Esophagus squamous epithelium (tissue), 5 donors: Measurements from ENCODE around the gene NAALAD2. TPM values are rescaled to one million over a fixed set of nuclear protein-coding genes. Genes with fewer than 3 reads are reported as not detected.
"Not testable (repeated sequence)": the region's sequence is repeated elsewhere in the genome, so short reads cannot be mapped to it uniquely, and the experiment has no call there.

Experiments used
- DNase-seq: peaks from one replicate; lab custom pipeline; 2025; lab: John Stamatoyannopoulos, UW
- H3K27ac ChIP-seq, 4 donors: fragments of 200-600 bp; sonication (generic); one replicate each; pipeline ENCODE4 v1.5.1; 2016 to 2019; ENCODE audit warnings: mild to moderate bottlenecking in 1 of 4
- H3K27me3 ChIP-seq, 4 donors: fragments of 200-600 bp; sonication (generic); 1 replicate in 3 of 4; 2 replicates in 1 of 4; pipeline versions ENCODE4 v1.5.1 to v1.6.0; 2017 to 2021; ENCODE audit warnings: antibody characterized with exemption in 1 of 4
- H3K36me3 ChIP-seq, 3 donors: fragments of 200-600 bp; sonication (generic); one replicate each; pipeline ENCODE4 v1.5.1; 2016 to 2019
- H3K4me1 ChIP-seq, 3 donors: fragments of 200-600 bp; sonication (generic); one replicate each; pipeline ENCODE4 v1.5.1; 2017 to 2019
- H3K4me3 ChIP-seq, 4 donors: fragments of 200-600 bp; sonication (generic); 1 replicate in 3 of 4; 2 replicates in 1 of 4; pipeline ENCODE4 v1.5.1; 2016 to 2019; ENCODE audit warnings: mild to moderate bottlenecking in 2 of 4, moderate library complexity in 1 of 4
- H3K9me3 ChIP-seq, 3 donors: fragments of 200-600 bp; sonication (generic); one replicate each; pipeline ENCODE4 v1.5.1; 2016 to 2019
- POLR2A ChIP-seq, 4 donors: fragments of 450-650 bp; IDR thresholded peaks; one replicate each; pipeline ENCODE4 v1.6.1; 2017; ENCODE audit warnings: antibody characterized with exemption in 4 of 4, mild to moderate bottlenecking in 4 of 4, moderate library complexity in 3 of 4
- WGBS, 2 donors: methylation state at CpG; one replicate each; pipeline ENCODE4 v1.1.5; 2018; 5-methylcytosine and 5-hydroxymethylcytosine counted together
- intact Hi-C: fragments of 100-400 bp; cut with DNase I; formaldehyde crosslinking; loops from one replicate; pipeline ENCODE4 v1.15.0; 2022
- total RNA-seq, 4 donors: library from RNA; depleted of rRNA; stranded (reverse); fragments of >200 nt; gene quantifications; one replicate each; pipeline ENCODE4 v1.1.0, GENCODE V29; 2016
- TF ChIP-seq, protein P1 (sequence below), 6 experiments: fragments of 450-650 bp in 4 of 6; fragments of 200-600 bp in 2 of 6; sonication (generic) in 2 of 6; IDR thresholded peaks; one replicate each; pipeline ENCODE4 v1.5.1; 2016 to 2019; ENCODE audit warnings: antibody characterized with exemption in 6 of 6, mild to moderate bottlenecking in 4 of 6, moderate library complexity in 4 of 6
- donor health status: DM: yes; HTN: yes; CAD: no.

The NAALAD2 gene
- total RNA-seq, 4 donors from 2014 or later, result 0.44 to 1.1 (median 0.76) TPM; not detected in 1

DNA sequence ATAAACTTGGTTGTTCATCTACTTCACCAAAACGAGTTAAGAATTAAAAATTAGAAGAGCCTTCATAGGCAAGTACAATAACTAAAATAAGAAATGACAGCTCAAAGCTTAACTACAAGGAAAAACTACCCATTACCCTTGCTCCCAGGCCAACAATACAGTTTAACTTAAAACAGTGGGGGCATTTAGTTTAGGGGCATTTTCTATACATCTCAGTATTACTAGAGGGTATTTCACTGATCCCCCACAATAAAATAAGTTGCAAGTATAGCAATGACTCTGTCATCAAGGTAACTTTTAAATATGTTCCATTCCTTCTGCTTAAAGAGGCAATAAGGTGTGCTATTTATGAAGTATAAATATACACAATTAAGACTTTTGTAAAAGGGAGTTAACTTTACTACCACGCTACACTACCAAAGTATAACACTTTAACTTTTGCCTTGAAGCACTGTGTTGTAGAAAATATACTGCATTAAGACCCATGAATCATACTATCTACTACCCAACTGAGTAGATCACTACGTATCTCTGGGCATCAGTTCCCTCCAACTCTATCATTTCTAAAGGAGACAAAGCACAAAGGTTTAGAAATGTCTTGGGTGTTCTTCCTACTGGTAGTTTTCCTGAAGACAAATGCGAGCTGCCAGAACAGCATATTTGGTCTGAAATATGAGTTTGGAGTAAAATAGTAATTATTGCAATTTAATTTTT is 58.6 kb downstream of the NAALAD2 start:
- DNase-seq, result no peak
- intact Hi-C loops, result no loop called here
- no peak for TF ChIP-seq POLR2A (IDR thresholded peaks at IDR 0.05)
- TF ChIP-seq, protein P1, sequence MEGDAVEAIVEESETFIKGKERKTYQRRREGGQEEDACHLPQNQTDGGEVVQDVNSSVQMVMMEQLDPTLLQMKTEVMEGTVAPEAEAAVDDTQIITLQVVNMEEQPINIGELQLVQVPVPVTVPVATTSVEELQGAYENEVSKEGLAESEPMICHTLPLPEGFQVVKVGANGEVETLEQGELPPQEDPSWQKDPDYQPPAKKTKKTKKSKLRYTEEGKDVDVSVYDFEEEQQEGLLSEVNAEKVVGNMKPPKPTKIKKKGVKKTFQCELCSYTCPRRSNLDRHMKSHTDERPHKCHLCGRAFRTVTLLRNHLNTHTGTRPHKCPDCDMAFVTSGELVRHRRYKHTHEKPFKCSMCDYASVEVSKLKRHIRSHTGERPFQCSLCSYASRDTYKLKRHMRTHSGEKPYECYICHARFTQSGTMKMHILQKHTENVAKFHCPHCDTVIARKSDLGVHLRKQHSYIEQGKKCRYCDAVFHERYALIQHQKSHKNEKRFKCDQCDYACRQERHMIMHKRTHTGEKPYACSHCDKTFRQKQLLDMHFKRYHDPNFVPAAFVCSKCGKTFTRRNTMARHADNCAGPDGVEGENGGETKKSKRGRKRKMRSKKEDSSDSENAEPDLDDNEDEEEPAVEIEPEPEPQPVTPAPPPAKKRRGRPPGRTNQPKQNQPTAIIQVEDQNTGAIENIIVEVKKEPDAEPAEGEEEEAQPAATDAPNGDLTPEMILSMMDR (IDR thresholded peaks at IDR 0.05), result no peak
- no peaks in the 10 kb centered on the region for H3K27me3 ChIP-seq
- H3K36me3 ChIP-seq, result peaks cover 0 to 9% (median 0%) of the 10 kb centered on the region in 3 donors
- 76 to 94% methylated on average over 4 of the region's 4 CpGs for WGBS, 2 donors
- H3K27ac ChIP-seq, result no peak overlapping the region
- no peak overlapping the region for H3K4me3 ChIP-seq
- no peaks in the 10 kb centered on the region for H3K4me1 ChIP-seq
- no peaks in the 10 kb centered on the region for H3K9me3 ChIP-seq

DNA sequence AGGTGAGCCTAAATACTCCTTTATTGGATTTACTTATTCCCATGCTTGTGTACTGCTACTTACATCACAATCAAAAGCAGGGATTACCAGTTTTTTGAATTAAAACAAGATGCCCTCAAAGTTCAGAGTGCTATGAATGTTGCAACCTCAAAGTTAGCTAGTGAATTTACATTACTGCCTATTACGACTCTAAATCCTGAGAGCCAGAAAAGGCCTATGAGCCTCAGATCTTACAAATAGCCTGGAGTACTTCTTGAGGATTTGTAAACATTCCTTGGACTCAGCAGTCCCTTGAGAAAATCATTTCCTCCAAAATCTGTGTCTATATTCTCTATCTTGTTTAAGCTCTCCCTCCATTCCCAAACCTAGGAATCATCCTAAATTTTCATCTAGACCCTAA is 62.9 kb downstream of the NAALAD2 start:
- 71 to 78% methylated on average over 1 of the region's 1 CpG for WGBS, 2 donors

DNA sequence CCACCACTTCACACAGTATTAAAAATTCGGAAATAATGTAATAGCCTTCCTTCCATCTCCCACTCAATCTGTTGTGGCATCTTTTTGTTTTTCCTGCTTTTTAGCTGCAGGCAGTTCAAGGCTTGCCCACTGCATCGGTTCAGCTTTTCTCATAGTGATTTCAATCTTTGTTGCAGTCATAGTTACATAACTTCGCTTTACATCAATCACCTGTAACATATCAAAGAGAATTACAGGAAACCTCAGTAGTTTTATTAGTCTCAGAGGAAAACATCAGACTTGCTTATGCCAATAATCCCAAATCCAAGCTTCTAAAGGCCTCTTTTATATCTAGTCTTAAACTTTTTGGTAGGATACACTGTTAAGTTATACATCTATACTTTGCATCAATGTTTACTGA is 67.9 kb downstream of the NAALAD2 start:
- Histone ChIP-seq H3K27me3 (no peaks in the 10 kb centered on the region), H3K9me3 (no peaks in the 10 kb centered on the region), H3K36me3 (peaks cover 0 to 83% (median 0%) of the 10 kb centered on the region in 3 donors), H3K4me3 (no peak overlapping the region), H3K4me1 (no peaks in the 10 kb centered on the region), H3K27ac (no peak overlapping the region)
- 33 to 55% methylated on average over 3 of the region's 3 CpGs for WGBS, 2 donors
- intact Hi-C loops, result no loop called here
- no peak for TF ChIP-seq POLR2A (IDR thresholded peaks at IDR 0.05)
- TF ChIP-seq, protein P1 (IDR thresholded peaks at IDR 0.05), result no peak
- no peak for DNase-seq

More for the DNA sequence above, 62.9 kb downstream of the NAALAD2 start:
- H3K36me3 ChIP-seq, result peaks cover 0 to 41% (median 0%) of the 10 kb centered on the region in 3 donors
- no peak overlapping the region for H3K27ac ChIP-seq
- no peaks in the 10 kb centered on the region for H3K9me3 ChIP-seq
- no peak for TF ChIP-seq POLR2A (IDR thresholded peaks at IDR 0.05)
- TF ChIP-seq, protein P1 (IDR thresholded peaks at IDR 0.05), result no peak
- intact Hi-C loops, result no loop called here
- no peaks in the 10 kb centered on the region for H3K4me1 ChIP-seq
- no peaks in the 10 kb centered on the region for H3K27me3 ChIP-seq
- H3K4me3 ChIP-seq, result no peak overlapping the region
- DNase-seq, result no peak

DNA sequence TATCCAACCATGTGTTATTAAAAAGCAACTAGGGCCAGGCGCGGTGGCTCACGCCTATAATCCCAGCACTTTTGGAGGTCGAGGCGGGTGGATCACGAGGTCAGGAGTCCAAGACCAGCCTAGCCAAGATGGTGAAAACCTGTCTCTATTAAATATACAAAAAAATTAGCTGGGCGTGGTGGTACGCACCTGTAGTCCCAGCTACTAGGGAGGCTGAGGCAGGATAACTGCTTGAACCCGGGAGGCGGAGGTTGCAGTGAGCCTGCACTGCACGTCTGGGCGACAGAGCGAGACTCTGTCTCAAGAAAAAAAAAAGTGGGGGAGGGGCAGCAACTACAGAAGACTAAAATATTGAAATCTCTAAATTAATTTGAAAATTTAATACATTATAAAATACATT is 69.9 kb downstream of the NAALAD2 start:
- H3K4me1 ChIP-seq, result no peaks in the 10 kb centered on the region
- 89 to 90% methylated on average over 13 of the region's 13 CpGs for WGBS, 2 donors
- H3K4me3 ChIP-seq, result no peak overlapping the region
- intact Hi-C loops, result no loop called here
- no peaks in the 10 kb centered on the region for H3K9me3 ChIP-seq
- TF ChIP-seq POLR2A (IDR thresholded peaks at IDR 0.05), result no peak
- TF ChIP-seq, protein P1 (IDR thresholded peaks at IDR 0.05), result no peak
- H3K27ac ChIP-seq, result no peak overlapping the region
- no peaks in the 10 kb centered on the region for H3K27me3 ChIP-seq
- no peak for DNase-seq
- peaks cover 0 to 84% (median 0%) of the 10 kb centered on the region in 3 donors for H3K36me3 ChIP-seq

DNA sequence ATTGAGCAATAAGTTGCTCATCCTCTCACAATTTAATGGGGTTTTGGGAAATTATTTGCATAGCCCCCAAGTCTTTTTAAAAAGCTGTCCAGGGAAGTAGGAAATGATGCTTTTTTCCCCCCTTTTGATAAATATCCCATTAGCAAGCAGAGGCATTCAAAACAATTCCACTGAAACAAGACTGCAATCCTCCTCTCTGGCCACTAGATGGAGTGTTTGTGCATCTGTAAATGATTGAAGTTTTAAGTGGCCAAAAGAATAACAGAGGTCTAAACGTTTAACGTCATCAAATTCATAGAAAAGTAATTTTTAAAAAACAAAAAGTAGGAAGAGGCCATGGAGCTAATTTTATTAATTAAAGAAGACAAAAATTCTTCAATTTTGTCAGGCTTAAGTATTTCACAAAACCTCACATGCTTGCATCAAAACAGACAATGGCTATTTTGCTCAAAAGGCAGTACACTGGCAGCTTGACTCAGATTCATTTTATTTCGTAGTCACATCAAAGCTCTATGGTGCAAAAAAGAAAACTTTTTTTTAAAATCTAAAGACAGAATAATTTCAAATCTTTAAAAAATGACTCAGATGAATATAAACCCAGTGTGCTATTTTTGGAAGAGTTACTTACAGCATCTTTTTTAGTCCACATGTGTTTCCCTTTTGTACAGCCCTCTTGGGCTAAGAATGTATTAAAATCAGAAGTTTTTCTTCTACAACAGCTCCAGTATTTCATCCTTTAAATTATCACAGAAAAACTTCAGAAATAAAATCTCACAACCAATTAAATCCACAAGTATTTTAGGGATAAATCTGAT is 70.6 kb downstream of the NAALAD2 start:
- DNase-seq, result no peak
- WGBS, 2 donors, result 11 to 16% methylated on average over 3 of the region's 3 CpGs
- no peak for TF ChIP-seq POLR2A (IDR thresholded peaks at IDR 0.05)
- TF ChIP-seq, protein P1 (IDR thresholded peaks at IDR 0.05), result peak in 5 of 6 experiments; percentile 70 to 91 (median 79)
- peaks cover 0 to 90% (median 0%) of the 10 kb centered on the region in 3 donors for H3K36me3 ChIP-seq
- no peaks in the 10 kb centered on the region for H3K27me3 ChIP-seq
- H3K9me3 ChIP-seq, result no peaks in the 10 kb centered on the region
- H3K4me3 ChIP-seq, result no peak overlapping the region
- no peak overlapping the region for H3K27ac ChIP-seq
- no peaks in the 10 kb centered on the region for H3K4me1 ChIP-seq
- intact Hi-C loops, result no loop called here

DNA sequence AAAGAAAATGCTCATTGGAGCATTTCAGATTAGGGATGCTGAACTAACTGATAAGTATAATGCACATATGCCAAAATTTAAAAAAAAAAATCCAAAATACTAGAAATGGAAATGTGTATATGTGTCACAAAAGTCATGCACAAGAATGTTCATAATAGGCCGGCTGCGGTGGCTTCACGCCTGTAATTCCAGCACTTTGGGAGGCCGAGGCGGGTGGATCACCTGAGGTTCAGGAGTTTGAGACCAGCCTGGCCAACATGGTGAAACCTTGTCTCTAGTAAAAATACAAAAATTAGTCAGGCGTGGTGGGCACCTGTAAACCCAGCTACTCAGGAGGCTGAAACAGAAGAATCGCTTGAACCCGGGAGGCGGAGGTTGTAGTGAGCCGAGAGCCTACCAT is 73.5 kb downstream of the NAALAD2 start:
- peaks cover 0 to 97% (median 0%) of the 10 kb centered on the region in 3 donors for H3K36me3 ChIP-seq
- H3K27ac ChIP-seq, H3K27me3 ChIP-seq, intact Hi-C loops, DNase-seq, H3K4me3 ChIP-seq, H3K9me3 ChIP-seq, H3K4me1 ChIP-seq: not testable (repeated sequence)
- WGBS, 2 donors, result 84 to 90% methylated on average over 10 of the region's 10 CpGs
